Stimulated activated CD4-positive, alpha-beta T cell treated with anti-CD3 and anti-CD28 coated beads, Interleukin-4, amount 100 ng/mL, for 48 hours (primary cell): ENCODE results near the gene DIPK1C.

Source experiments
- DNase-seq, 2 donors: peaks; one replicate each; pipeline ENCODE4 v3.0.0-alpha.2; 2020; ENCODE audit warnings: low read depth in 2 of 2

DIPK1C gene

DNA sequence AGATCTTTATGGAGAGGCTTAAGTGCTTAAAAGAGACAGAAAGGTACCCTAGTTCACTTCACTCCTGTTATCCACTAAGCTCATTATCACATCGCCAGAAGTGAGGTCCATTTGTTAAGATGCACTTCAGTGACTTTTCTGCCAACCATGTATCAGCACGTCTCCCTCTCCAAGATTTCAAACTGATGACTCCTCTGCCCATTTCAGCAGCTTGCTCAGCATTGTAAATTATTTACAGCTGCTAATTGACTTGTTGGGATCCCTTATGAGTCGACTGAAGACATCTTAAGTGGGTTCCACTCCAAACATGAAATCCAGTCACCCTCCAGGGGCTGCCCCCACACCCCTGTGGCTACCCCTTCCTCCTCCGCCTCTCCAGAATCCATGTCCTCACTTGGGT lies 37.3 kb downstream of the DIPK1C start:
- no peak for DNase-seq

DNA sequence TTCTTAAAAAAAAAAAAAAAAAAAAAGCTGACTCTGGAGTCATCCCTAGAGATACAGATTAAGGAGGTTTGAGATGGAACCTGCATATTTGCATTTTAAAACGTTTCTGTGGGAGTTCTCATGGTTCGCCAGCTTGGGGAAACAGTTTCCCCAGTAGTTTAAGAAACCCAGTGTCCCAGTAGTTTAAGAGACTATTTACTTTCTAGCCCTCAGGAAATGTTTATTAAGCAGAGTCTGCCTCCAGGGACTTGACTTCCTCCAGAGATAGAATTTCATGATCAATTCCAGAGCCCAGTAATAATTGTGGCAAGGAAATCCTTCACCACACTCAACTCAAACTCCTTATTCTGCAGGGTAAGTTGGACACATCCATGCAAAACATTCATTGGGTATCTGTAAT lies 39.1 kb downstream of the DIPK1C start:
- no peak for DNase-seq

DNA sequence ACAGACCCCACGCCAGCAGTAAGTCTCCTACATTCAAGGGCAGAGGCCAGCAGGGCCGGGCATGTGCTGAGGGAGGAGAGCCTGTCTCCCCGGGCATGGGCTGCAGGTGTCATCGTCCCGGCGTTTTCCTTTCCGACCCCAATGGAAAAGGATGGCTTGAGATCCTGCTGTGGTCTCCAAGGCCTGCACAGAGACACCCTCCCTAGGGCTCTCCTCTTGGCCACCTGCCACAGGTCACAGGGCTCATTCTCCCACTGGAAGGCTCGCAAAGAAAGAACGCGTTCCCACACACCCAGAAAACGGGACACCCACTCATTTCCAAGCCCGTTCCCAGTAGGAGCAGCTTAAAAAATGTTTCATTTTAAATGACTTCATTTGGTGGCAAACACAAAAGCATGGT lies 41.0 kb downstream of the DIPK1C start:
- DNase-seq, result no peak

DNA sequence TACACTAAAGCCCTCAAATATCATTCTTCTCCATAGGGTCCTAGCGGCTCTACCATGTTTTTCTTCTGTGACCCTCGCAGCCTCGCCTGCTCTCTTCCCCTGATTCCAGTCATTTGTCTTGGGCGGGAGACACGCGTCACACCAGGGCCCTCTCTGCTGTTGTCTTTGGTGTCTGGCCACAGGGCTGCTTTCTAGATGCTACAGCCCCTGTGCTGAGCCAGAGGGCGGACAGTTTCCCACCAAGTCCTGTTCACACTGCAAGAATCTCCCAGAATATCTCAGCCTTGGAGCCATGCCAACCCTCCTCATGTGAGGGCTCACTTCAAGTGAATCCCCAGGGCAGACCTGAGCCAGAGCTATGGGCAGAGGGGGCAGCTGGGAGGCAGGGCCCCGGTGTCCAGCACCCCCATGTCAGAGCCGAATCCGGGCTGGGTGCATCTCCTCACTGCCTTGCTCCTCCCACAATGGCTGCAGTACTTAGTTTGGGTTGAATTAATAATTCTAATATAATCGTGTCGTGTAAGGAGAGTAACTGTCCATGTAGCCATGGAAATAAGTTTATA lies 42.1 kb downstream of the DIPK1C start:
- no peak for DNase-seq

DNA sequence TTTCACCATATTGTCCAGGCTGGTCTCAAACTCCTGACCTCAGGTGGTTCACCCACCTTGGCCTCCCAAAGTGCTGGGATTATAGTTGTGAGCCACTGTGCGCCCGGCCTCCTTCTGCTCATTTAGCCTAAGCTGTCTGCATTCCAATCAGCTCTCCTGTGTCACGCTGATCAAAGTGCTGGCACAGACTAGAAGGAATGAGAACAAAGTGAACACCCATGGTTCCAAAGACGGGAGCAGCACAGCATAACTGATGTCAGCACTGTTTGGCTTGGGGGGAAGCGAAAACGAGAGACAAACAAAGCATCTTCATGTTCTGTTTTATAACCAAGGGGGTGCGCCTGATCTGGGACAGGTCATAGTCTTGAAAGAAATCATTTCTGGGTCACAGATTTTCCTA lies 43.3 kb downstream of the DIPK1C start:
- no peak for DNase-seq

DNA sequence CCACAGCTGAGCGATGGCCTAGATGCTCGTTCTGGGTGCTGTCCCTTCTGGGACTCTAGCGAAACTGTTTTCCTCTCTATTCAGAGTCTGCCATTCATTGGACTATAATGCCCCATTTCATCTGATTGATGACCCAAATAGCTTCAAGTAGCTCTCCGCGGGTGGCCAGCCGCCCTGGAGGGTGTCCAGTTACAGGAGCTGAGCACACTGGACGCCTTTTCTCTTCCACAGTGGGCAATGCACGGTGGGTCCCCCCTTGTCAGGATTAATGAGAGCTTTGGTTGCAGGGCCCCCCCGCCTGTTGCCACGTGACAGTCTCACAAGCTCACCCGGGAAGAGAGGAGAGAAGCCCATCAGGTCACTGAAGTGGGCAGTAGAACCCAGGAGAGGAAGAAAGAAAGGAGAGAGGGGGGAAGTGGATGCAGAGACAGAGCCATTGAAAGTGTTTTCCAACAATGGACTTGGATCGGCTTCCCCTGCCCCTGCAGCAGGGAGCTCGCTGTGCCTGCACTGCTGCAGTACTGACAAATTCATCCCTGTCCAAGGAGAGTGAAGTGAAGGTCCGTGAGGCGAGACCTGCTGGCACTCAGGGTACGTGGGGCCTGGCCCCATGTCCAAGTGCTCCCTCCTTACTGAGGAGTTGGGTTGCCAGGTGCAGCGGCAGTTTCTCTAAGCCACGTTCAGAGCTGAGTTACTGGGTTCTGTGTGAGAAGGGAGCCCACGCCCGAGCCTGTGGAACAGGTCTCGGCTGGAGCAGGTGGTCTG lies 44.8 kb downstream of the DIPK1C start:
- DNase-seq, result no peak

DNA sequence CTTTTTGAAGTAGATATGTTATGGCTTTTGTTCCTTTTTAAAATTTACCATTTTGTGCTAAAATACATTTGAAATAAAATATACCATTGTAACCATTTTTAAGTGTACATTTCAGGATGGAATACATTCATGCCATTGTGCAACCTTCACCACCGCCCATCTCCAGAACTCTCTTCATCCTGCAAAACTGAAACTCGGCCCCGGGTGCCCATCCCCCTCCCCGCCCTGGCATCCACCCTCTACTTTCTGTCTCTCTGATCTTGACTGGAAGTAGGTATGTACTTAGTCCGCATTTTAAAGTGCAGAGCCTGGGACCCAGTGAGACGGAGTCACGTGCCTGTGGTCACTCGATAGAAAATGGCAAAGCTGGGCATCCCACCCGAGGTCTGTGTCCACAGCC lies 45.6 kb downstream of the DIPK1C start:
- no peak for DNase-seq

DNA sequence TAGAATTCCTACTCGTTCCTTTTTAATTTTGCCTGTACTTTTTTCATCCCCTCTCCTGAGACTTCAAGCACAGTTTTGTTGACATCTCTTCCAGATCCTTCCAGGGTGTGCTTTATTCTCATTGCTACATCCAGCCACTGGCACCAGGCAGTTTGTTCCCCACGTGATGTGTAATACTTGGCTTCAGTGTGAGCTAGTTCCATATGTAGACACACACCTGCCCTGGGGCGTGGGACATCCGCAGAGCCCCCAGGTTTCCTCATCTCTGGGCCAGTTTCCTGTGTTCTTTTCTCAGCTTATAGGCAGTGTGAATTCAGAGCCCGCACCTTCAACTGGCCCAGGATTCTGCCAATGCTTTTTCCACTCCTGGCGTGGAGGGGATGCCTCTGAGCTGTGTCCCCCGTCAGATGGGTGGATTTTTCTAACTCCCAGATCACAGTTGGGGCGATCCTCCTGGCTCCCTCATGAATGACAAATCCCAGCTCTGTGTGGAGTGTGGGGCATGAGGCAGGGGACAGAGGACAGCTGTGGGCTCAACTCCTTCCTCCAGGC lies 46.6 kb downstream of the DIPK1C start:
- no peak for DNase-seq

DNA sequence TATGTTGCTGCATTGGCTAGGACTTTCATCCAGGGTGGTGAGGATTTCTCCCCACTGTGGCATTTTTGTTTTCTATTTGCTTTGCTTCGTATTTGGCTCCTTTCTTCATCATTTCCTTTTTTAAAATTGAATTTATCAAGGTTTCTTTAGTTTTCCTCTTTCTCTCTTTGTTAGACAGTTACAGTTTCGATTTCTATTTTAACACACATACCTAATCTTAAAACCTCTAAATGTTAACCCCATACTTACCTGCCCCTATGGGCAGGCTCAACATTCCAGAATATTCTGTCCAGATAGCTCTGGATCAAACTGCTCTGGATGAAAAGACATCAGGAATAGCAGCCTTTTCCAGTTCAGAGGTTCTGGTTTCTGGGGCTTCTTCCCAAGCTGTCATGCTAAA lies 49.2 kb downstream of the DIPK1C start:
- no peak for DNase-seq

DNA sequence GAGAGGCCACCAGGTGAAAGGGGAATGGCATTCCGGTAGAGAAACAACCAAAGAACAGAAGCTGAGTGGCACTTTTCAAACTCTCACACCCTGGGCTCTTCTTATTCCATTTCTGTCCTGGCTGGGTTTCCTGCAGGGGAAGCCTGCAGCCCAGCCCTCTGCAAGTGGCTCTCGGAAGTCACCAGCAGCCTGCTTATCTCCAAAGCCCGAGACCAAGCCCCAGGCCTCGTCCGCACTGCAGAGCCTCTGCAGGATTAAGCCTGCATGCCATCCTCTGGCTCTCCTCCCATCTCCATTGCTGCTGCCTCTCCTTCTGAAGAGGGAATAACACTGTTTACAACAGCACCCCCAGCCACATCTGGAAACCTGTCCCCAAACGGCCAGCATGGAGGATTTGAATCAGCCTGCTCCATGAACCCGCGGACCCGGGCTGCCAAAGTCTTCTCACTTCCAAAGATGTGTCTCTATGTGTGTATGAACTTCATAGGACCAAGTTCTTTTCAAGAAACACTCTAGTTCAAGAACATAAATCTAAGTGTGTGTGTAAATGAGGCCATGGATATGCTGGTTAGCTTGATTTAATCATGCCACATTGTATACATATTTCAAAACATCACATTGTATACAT lies 54.2 kb downstream of the DIPK1C start:
- no peak for DNase-seq

DNA sequence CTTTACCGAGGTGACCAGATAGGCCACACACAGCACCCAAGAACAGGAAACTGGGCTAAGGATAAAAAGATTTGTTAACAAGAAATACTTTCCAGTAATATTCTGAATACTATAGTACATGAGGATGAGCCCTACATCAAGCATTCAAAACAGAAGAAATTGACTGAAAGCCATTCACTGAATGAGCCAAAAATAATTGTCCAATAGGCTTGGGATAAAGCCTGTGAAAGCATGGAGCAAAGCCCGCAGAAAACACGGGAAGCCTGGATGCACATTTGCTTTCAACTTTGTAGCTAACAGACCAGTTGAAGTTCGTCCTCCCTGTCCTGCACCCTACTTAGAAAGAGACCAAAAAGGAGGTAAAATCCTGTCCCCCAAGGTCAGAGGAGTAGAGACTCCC lies 56.3 kb downstream of the DIPK1C start:
- no peak for DNase-seq

DNA sequence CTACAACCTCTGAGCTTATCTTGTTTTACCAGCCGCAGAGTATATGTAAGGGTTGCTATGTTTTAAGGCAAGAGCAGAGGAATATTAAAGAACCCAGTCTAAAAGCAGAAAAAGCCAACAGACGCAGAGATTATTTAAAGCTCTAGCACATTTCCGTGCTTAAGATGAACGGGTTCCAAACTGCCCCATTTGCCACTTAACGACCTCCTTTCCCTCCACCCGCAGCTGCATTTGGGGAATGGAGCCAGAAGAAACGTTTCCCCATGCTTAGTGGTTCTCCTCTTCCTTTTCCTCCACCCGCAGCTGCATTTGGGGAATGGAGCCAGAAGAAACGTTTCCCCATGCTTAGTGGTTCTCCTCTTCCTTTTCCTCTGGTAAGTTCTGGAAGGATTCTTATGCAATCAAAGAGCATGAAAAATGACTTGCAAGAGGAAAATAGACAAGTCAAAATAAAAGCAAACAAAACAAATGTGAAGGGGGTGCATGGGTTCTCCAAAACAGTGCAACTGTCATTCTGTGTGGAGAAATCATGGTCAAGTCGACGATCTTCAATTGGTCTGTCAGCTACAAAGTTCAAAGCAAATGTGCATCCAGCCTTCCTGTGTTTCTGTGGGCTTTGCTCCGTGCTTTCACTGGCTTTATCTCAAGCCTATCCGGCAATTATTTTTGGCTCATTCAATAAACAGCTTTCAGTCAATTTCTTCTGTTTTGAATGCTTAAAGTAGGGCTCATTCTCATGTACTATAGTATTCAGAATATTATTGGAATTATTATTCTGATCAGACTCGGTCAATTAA lies 57.8 kb downstream of the DIPK1C start:
- DNase-seq, result no peak

DNA sequence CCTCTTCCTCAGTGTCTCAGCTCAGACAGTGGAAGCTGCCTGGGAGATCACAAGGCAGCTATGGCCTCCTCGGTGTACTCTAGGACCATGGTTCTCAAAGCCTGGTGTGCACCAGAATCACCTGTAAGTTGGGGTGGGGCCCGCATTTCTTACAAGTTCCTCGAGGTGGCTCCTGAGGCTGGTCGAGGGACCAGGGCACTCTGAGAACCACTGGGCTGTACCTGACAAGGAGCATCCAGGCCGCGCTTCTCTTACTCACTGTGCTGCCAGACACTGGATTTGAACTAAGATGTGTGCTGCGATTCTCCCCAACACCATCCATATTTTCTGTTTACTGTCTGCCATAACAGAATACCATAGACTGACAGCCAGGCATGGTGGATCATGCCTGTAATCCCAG lies 59.5 kb downstream of the DIPK1C start:
- DNase-seq, result no peak

DNA sequence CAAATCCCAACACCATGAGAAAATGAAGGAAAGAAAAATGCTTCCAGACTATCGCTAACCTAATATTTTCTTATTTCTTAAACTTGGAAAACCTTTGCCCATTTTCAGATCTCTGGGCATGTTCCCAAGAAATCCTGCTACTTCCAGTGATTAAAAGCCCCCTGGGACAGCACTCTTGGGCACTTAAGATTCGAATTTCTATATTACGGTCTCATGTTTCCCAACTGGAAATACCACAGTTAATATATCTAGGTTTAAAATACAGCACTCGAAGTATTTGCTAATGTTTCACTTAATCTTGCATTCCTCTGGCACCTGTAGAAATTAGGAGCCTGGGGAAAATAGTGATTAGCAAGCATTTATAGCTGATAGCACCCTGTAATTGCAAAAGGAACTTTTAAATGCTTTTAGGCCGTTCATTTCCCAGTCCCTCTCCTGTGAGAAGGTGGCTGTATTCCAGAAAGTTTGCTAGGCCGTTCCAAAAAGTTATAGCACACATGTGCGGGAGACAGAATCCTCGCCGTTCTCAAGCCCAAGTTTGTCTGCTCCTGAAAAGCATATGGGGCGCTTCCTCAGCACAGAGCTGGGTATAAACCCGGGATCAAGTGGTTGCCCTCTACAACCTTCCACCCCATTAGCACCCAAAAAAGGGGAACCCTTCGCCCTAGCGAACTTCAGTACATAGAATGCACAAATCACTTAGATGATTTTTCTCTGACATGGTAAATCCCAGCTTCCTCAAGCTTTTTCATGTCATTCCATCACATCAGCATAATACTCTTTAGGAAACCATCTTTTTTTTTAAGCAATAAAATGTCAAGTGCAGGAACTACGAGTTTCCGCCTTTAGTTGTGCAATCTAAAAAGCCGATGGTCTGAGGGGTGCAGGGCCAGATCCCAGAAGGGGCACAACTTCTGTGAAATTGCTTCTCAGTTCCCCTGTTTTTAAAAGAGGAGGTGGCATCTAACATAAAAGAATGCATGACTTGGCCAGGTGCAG lies 60.6 kb downstream of the DIPK1C start:
- no peak for DNase-seq

DNA sequence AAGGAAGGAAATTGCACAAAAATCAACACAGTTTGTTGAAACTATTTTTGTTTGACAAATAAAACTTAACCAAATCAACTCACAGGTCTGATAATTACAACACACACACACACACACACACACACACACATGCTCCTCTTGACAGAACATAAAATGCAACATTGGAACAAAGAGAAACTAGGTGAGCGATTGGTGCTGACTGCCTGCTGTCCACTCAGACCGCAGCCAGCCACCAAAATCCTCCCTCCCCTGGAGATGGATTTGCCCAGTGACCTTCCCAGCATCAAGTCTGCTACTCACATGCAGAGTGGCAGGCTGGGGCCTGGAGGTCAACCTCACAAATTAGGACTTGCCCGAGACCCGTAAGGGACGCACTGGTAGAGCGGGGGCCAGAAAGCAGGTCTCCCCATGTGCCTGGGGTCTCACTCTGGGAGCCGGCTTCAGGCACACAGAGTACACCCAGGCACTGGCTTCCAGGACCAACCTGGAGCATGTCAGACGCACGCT lies 61.4 kb downstream of the DIPK1C start:
- no peak for DNase-seq

DNA sequence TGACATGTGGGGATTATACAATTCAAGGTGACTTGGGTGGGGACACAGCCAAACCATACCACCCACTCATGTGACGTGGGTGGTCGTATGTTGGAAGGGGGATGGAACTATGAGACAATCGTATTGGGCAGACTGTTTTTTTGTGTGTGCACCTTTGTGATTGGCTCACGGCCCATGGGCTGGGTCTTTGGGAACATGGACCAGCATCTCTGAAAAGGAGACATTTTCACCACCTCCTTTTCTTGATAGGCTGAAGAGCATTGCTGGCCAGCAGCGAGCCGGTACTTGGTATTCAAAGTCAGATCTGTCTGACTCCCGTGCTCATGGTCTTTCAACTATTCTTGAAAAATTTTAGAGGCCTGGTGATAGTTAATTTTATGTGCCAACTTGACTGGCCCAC lies 62.1 kb downstream of the DIPK1C start:
- DNase-seq, result no peak

DNA sequence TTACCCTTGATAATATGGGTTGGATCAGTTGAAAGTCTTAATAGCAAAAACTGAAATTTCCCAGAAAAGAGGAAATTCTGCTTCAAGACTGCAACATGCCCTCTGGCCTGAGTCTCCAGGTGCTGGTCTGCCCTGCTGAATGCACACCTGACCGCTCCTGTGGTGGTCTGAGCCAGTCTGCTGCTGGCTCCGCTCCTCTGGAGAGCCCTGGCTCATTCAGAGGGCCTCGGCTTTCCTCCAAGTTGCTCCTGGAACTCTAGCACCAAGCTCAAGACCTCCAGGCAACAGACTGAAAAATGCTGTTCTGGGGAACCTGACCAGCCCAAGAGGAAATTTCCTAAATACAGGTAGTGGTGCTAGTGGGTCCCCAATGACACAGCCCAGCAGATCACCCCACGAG lies 64.8 kb downstream of the DIPK1C start:
- no peak for DNase-seq

DNA sequence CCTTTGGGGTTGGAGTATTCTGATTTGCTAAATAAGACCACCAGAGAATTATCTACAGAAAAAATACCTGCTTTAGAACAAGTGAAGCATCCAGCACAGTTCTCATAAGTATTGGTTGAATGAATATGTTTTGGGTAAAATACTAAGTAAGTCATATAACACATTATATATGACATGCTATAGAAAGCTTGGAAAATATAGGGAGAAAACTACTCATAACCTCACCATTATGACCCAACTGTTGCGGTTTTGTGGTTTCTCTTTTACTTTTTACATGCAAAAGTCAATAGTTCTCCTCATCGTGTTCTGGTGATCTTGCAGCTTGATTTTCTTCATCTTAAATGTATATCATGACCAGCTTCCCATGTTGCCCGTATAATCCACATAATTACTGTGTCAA lies 66.2 kb downstream of the DIPK1C start:
- no peak for DNase-seq

DNA sequence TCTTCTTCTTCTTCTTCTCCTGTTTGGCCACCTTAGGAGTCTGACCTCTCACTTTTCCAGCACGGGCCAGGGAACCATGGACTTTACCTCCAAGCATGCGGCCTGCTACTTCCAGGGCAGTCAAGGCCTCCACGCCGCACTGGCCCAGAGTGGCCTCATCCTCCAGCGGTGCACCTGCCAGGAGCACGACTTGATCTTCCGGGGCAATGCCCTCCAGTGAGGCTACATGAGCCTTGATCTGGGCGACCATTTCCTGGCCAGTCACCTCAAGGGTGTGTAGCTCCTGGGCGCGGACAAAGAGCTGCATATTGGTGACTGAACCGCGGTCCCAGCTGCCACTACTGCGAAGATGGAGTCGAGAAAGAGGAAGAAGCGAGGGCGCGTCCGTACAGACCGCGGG lies 67.1 kb downstream of the DIPK1C start:
- DNase-seq, result no peak

DNA sequence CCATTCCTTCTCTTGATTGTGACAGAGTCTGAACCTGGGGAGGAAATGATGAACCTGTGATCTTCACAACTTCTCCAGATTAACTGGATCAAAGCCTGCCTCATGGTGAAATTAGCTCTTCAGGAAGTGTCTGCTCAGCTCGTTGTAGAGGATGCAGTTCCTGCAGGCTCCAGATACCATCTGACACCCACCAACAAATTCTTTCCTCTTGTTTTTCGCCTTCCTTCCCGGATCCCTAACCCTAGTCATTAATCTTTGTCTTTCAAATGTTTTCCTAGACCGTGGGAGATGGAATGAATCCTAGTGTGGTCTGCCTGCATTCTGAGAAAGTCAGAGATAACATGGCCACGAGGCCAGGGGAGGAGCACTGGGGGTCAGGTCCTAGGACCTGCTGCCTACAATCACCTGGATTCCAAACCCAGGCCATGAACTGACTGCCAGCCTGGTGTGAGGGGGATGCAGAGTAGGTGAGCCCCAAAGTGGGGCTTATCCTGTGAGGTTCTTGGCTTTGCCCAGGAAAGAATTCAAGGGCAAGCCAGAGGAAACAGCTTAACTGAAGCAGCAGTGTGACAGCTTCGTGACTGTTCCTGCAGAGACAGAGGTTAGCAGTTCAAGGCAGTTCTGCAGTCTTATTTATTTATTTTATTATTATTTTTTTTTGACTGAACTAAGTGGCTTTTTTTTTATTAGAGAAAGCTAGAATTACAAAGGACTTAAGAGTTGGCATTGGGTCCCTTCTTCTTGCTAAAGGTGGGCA lies 67.8 kb downstream of the DIPK1C start:
- DNase-seq, result no peak
